Testis (tissue), 2 donors: ENCODE measurements around the gene YPEL4.

Source experiments
- CTCF ChIP-seq, 3 experiments: fragments of 450-650 bp in 2 of 3; fragments of 200-600 bp in 1 of 3; sonication (generic) in 1 of 3; IDR thresholded peaks; one replicate each; pipeline ENCODE4 v1.5.1; 2016 to 2019; ENCODE audit warnings: antibody characterized with exemption in 3 of 3, mild to moderate bottlenecking in 2 of 3, moderate library complexity in 1 of 3
- POLR2A ChIP-seq: fragments of 450-650 bp; IDR thresholded peaks from one replicate; pipeline ENCODE4 v1.6.1; 2017; ENCODE audit warnings: antibody characterized with exemption, mild to moderate bottlenecking, moderate library complexity

DNA sequence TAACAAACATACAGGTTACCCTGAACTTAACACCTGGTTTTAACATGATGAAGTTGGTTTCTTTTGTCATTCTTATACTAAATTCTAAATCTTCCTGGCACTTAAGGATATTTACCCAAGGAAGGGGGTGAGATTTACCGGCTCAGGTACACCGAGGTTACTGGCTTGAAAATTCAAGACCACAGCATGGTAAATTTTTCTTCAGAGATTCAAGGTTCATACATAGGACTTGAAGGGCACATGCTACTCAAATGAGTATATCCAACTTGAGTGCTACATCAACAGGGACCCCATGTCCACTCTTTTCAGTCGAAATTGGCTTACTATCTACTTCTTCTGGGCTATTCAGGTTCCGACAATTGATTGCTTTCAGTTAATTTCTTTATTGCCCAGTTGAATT lies 39.5 kb downstream of the YPEL4 start:
- TF ChIP-seq CTCF (IDR thresholded peaks at IDR 0.05) (no peak), POLR2A (no peak)
